ENCODE results near the gene FAT2.
"Not testable (repeated sequence)": the region's sequence is repeated elsewhere in the genome, so short reads cannot be mapped to it uniquely, and the experiment has no call there.

Gene FAT2

GRCh38 chr5:151581347-151581746 is 9.8 kb downstream of the FAT2 start:
- no peak for DNase-seq

GRCh38 chr5:151580858-151581257 is 10.3 kb downstream of the FAT2 start:
- no peak for DNase-seq

GRCh38 chr5:151580239-151580638 is 10.9 kb downstream of the FAT2 start:
- no peak for DNase-seq

GRCh38 chr5:151579146-151579545 is 12.0 kb downstream of the FAT2 start:
- DNase-seq: not testable (repeated sequence)

DNA sequence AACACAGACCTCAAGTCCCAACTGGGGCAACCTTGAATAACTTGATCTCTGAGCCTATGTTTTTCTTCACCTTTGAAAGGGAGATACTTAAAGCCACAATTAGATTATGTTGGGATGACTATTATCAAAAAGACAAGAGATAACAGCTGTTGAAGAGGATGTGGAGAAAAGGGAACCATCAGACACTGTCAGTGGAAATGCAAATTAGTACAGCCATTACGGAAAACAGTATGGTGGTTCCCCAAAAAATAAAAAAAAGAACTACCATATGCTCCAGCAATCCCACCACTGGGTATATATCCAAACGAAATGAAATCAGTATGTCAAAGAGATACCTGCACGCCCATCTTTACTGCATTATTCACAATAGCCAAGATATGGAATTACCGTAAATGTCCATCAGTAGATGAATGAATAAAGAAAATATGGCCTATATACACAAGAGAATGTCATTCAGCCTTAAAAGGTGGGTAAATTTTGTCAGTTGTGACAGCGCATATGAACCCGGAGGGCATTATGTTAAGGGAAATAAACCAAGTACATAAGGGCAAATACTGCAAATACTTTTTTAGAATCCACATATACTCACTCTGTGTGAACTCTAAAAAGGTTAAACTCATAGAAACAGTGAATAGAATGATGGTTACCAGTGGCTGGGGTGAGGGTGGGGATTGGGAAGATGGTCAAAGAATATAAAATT is 12.7 kb downstream of the FAT2 start:
- no peak for DNase-seq

DNA sequence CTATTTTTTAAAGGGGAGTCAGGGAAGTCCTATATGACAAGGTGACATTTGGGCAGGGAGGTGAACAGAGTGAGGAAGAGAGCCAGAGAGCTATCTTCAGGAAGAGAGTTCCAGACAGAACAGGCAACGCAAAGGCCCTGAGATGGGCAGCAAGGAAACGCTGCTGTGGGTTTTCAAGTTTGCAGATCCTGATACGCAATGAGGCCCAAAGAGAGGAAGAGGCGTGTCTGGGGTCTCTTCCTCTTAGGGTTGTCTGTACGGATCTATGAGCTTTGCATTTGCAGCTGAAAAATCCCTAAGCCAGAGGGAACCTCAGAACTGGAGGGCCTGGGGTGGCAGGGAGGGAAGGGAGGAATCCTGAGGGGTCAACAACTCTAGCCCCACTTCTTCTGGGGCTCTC is 13.6 kb downstream of the FAT2 start:
- no peak for DNase-seq

GRCh38 chr5:151574444-151574996 is 16.6 kb downstream of the FAT2 start:
- no peak for DNase-seq

DNA sequence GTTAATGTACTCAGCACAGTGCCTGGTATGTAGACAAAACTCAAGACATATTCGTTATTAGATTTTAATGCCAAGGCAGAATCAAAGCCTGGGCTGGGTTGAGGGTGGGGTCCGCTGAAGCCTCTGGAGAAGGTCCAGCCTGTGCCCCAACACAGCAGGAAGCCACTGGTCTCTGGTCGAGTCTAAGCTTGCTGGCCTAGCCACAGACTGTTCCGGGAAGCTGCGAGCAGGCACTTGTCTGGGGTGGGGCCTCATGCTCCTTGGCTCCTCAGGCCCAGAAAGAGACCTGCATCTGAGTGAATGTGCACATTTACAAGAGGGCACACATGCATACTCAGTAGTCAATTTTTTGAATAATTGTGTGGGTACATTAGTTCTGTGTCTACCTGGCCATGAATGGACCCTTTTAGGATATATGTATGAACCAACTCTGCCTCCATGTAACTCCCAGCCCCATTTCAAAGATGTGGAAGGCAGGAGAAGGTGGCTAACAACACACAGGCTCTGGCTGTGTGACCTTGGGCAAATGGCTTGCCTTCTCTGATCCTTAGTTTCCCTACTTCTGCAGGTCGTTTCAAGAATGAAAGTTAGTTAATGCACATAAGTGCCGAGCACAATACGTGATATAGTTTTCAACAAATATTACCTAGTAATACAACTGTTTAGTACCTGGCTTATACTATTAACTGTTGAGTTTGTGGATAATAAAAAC is 18.3 kb downstream of the FAT2 start:
- no peak for DNase-seq

DNA sequence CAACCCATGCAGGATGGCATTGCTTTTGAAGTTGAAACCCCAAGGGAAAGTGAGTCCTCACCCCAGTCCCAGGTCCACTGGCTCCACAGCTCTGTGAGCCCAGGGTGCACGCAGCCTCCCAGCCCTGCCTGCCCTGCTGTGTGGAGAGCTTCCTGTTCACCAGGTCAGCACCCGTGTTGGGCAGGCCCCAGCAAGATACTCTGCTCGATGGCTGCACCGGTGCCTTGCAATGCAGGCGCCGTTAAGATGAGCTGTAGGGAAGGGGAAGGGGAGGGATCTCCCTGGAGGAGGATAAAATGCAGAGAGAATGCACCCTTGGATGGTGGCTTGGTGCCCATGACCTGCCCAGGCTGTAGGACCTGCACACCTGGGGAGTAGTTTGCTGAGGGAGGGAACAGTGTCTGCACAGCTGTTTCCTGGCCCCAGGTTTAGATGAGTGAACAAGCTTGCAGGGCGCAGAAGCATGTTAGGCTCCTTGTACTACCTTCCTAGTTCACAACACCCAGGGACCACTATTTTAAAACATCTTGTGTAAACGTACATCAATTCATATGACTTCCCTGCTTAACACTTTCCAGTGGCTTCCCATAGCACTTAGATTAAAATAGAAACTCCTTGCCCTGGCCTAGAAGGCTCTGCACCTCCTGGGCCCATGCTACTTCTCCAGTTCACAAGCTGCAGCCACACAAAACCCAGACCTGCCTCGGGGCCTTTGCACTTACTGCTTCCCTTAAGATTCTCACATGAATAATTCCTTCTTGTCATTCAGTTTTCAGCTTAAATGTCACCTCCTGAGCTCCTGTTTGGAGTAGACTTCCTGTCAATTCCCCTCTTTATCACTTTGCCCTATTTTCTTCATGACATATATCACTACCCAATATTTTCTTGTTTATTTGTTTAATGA is 19.6 kb downstream of the FAT2 start:
- DNase-seq: no peak

DNA sequence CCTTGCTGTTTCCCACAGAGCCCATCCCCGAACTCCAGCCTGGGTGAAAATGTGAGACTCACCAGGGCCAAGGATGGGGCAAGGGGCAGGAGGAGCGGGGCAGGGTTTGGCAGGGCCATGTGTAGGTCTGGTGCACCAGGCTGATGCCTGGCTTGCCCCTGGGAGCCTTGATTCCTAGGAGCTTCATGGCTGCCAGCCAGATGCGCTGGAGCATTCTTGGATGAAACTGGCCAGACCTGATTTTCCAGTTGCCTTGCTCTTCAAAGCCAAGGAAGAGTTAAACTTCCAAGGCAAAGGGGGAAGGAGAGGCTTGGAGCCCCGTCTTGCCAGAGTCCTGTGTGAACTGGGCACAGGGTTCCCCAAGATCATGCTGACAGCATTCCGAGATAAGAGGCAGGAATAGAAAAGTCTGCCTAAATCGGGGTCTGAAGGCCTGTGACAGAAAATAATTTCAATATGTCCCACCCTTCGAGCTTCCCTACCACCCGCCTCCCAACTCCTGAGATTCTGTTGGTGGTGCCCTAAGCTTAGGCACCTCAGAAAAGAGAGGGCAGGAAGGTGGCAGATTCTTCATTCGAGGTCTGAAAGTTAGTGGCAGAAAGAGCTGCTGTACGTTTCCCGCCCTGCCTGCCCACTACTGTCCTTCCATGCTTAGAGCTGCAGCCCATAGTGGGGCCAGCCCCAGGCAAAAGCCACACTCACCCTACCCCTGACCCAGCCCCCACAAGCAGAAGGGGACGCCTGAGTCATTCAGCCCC is 20.4 kb downstream of the FAT2 start:
- DNase-seq: peak; percentile 91

DNA sequence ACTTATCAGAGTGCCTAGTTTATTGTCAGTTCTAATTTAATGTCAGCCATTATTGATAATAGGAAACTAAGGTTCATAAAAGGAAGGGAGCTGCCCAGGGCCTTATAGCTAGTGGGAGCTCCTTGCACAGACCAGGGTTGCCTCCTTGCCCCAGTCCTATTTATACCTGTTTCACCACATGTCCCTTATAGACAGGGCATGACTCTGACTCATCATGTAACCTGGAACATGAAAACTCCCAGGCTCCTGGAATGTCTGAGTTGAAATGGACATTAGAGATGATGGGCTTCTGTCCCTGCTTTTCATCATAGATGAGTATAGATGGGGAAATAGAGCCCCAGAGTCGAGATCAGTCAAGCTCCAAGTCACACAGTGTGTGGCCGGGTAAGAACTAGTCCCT is 21.1 kb downstream of the FAT2 start:
- no peak for DNase-seq

- no peak for DNase-seq
Observed at GRCh38 chr5:151569132-151570046, 21.7 kb downstream of the FAT2 start.

DNA sequence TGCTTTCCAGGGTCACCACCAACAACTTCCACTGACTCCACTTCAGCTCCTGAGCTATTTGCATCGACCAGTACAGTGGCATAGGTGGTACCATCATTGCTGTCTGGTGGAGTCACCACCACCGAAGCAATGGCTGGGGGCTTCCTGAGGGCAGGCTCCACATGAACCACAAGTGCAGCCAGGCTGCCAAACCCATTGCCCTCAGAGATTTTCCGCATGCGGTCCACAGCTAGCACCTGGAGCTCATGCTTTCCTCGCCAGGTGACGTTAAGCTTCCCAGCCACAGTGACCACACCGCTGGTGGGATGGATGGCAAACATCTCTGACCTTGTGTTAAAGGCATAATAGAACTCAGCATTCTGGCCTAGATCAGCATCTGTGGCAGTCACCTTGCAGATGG is 23.1 kb downstream of the FAT2 start:
- no peak for DNase-seq

- DNase-seq: no peak
Observed at GRCh38 chr5:151565971-151566370, 25.2 kb downstream of the FAT2 start.

DNA sequence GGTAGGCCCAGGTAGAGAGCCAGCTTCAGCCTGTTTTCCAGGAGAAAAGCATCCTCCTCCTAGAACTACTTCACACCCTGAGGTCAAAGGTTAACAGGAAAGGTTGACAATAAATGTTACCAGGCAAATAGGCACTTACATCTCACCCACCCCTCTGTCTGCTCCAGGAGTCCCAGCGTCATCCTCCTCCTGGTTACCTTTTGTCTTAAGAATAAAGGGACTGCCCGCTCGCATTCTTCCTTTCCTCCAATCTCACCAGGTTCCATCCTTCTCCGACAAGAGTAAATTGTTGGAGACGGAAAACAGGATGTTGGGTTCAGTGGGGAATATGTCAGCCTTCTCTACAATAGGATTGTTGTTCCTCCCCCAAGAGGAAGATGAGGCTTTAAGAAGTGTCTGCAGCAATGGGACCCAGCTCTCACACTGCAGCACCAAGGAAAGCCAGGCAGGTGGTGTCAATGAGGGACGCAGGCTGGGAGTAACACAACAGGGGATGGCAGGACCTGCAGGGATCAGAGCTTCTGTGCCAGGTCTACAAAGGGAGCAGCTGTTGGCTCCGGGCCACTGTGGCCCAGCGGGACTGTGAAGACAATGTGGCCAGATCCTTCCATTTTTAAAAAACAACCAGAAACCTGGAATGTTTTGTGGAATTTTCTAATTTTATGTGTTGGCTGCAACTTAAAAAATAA is 29.0 kb downstream of the FAT2 start:
- DNase-seq: no peak

DNA sequence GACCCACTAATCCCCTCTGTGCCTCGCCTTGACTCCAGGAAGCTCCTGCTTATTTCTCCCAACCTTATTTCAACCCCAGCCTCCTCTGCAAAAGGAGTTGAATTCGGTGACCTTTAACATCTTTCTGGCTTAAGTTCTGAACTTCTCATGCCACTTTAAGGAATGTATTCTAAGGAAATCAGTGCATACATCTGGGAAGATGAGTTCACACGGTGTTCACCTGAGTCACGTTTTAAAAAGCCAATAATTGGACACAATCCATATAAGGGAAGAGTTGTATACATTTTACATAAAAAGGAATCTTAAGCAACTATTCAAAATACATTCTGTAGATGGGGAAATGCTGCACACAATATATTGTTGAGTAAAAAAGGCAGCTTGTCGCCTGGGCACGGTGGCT is 33.2 kb downstream of the FAT2 start:
- DNase-seq: no peak

DNA sequence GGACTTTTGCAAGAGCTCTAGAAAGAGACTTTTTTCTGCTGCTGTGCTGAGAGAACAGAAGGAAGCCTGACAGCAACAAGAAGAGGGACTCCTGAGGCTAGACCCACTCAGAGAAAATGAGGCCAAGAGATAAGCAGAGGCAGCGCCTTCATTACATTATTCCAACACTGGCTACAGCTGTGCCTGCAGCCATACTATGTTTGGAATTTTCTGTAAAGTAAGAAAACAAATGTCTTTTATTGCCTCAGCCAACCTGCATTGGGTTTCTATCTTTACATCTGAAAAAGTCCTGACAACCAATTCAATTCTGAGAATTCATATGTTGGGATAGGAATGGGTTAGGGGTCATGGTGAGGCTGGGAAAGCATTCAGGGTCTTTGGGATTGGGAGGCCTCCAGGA is 33.7 kb downstream of the FAT2 start:
- DNase-seq: no peak

GRCh38 chr5:151556806-151557205 is 34.3 kb downstream of the FAT2 start:
- DNase-seq: no peak

DNA sequence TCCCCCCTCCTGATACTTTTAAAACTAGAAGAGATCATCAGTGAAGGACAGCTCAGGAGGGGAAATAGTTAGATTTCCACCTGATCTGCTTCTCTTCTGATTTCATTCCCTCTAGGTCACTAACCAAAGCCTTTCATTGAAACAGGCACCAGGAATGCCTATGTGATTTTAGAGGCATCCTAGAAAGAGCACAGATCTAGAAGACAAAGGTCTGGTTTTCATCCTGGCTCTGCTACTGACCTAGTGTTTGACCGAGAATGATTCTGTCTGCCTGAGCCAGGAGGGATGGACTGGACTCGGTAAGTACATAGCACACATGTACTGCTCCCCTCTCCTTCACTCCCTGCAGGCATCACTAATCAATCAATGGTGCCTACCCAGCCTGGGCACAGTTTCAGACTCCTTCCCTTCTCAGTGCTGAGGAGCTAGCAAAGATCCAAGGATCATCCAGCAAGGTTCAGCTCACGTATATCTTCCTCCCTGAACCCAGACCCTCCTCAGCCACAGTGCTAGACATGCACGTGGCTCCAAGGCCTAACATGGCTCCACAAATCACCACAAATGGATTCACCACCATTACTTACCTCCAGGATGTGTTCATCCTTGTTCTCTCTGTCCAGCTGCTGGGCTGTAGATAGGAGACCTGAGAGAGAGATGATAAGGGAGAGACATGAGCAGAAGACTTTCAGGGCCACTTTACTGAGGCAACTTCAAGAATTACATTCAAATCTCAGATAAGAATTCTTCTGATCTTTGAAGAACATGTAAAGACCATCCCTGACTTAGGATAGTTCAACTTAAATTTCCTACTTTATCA is 35.2 kb downstream of the FAT2 start:
- no peak for DNase-seq

DNA sequence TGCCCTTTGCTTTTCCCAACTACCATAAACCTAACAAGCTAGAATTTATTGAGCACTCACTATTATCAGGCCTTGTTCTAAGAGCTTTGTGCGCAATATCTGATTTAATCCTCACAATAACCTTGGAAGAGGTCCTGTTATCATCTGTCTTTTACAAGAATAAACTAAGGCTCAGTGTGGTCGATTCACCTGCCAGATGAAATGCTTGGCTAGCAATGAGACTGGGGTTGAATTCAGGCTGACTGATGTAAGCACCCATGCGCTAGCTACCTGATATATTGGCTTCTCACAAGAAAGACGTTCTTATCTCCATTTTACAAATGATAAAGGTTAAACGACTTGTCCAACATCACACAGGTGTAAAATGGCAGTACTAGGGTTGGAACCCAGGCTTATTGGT is 37.4 kb downstream of the FAT2 start:
- no peak for DNase-seq
